Stimulated activated CD4-positive, alpha-beta T cell treated with anti-CD3 and anti-CD28 coated beads, Interleukin-4, amount 100 ng/mL, for 48 hours (primary cell): ENCODE results near the gene BBIP1.

Experiments used
- DNase-seq, 2 donors: peaks; one replicate each; pipeline ENCODE4 v3.0.0-alpha.2; 2020; ENCODE audit warnings: low read depth in 2 of 2

BBIP1 gene

GRCh38 chr10:110863956-110864355, 55.0 kb downstream of the BBIP1 start:
- DNase-seq = no peak

- DNase-seq = no peak
Observed at GRCh38 chr10:110863361-110863760, 55.6 kb downstream of the BBIP1 start.

- DNase-seq = no peak
Observed at GRCh38 chr10:110862961-110863360, 56.0 kb downstream of the BBIP1 start.

- no peak for DNase-seq
Observed at GRCh38 chr10:110861930-110862649, 56.9 kb downstream of the BBIP1 start.

GRCh38 chr10:110861476-110861875, 57.5 kb downstream of the BBIP1 start:
- DNase-seq = no peak

GRCh38 chr10:110860576-110861241, 58.3 kb downstream of the BBIP1 start:
- DNase-seq = no peak

- DNase-seq = no peak
Observed at GRCh38 chr10:110859973-110860376, 59.0 kb downstream of the BBIP1 start.

GRCh38 chr10:110859206-110859972, 59.6 kb downstream of the BBIP1 start:
- no peak for DNase-seq

GRCh38 chr10:110858297-110858934, 60.6 kb downstream of the BBIP1 start:
- DNase-seq = no peak

GRCh38 chr10:110857265-110858171, 61.5 kb downstream of the BBIP1 start:
- DNase-seq = no peak

- no peak for DNase-seq
Observed at GRCh38 chr10:110853921-110854605, 64.9 kb downstream of the BBIP1 start.

GRCh38 chr10:110852947-110853346, 66.0 kb downstream of the BBIP1 start:
- DNase-seq = no peak

- no peak for DNase-seq
Observed at GRCh38 chr10:110852255-110852896, 66.6 kb downstream of the BBIP1 start.

- DNase-seq = no peak
Observed at GRCh38 chr10:110851020-110851612, 67.9 kb downstream of the BBIP1 start.

GRCh38 chr10:110850099-110850498, 68.9 kb downstream of the BBIP1 start:
- DNase-seq = no peak
